Left renal cortex interstitium (tissue), 4 donors: ENCODE results near the gene WNT5B. TPM values are rescaled to one million over a fixed set of nuclear protein-coding genes. Genes with fewer than 3 reads are reported as not detected.

Source experiments
- DNase-seq, 4 donors: peaks; one replicate each; pipeline ENCODE4 v3.0.0-alpha.2; 2013; ENCODE audit warnings: low read depth in 4 of 4, low spot score in 2 of 4, missing footprints in 1 of 4
- polyA plus RNA-seq, 4 donors: library from polyadenylated mRNA; unstranded; fragments of 120-200 nt; gene quantifications; one replicate each; pipeline ENCODE4 v1.2.1, GENCODE V29; 2013; ENCODE audit not compliant: insufficient read length in 4 of 4

The WNT5B gene
- 10 to 100 TPM in 1 of 4 donors, 1 to 10 TPM in 3; 5.2 to 10.7 (median 6.9) TPM for polyA plus RNA-seq

DNA sequence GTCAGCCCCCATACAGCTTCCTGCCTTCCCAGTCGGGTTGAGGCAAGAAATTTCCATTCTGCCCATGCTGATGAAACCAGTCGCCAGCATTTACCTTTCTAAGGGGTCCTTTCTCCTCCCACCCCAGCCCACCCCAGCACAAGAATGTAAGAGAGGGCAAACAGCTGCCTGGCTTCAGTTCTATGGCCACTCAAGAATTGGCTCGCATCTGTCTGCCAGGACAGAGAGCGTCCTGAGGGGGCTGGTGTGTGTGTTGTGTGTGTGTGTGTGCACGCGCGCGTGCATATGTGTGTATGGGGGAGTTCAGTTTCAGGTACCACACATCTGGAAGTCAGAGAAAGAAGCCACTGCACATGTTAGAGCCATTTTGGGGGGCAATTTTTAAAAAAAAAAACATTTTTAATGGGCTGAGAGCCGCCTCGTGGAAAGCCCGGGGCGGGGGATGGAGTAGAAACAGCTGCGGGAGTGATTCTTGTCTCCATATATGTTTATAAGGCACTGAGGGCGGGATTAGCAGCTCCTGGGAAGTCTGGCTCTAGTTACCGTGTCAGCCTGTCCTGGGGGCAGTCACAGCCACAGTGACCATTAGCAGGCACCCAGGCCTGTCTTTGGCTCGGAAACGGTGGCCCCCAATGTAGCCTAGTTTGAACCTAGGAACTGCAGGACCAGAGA is at the start of gene WNT5B:
Gene WNT5B, plus strand, starts transcription at position 566 of the 672 bp plus-strand sequence. CDS start 2,124 bp downstream, outside the sequence.
- no peak for DNase-seq

- DNase-seq, result no peak
Measured at GRCh38 chr12:1579651-1580435, 49.2 kb upstream of the WNT5B start.

DNA sequence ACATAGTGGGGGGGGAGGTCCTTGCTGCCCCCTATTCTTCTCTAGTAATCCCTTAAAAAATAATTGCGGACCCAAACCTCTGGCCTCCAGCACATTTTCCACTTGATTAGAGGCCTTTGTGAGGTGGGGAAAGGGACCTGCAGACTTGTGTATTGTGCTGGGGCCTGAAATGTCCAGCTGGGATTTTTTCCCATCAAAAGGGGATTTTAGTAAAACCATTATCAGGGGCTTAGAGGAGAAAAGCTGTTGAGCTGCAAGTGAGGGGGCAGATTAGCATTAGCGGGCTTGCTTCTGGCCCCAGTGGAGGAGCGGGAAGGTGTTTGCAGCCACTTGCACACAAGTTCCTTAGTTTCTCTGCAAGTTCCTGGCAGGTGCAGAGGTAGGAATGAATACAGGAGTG is 48.5 kb upstream of the WNT5B start:
- no peak for DNase-seq

- DNase-seq, result no peak
Measured at GRCh38 chr12:1581973-1582708, 46.9 kb upstream of the WNT5B start.

DNA sequence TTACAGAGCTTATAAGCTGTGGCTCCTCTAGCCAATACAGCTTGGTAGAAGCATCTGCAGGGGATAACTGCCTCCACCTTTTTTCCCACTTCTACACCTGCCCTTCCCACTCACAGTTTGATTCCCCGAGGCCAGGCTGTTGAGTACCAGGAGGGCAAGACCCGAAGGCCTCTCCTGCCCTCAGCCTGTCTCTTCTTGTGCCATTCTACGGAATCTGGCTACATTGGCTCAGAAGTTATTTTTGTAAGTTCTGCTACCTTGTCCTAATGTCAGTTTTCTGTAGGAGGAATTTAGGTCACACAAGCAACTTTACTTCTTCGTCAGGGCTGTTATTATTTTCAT is 46.4 kb upstream of the WNT5B start:
- DNase-seq, result no peak

GRCh38 chr12:1583421-1584078 is 45.5 kb upstream of the WNT5B start:
- no peak for DNase-seq

DNA sequence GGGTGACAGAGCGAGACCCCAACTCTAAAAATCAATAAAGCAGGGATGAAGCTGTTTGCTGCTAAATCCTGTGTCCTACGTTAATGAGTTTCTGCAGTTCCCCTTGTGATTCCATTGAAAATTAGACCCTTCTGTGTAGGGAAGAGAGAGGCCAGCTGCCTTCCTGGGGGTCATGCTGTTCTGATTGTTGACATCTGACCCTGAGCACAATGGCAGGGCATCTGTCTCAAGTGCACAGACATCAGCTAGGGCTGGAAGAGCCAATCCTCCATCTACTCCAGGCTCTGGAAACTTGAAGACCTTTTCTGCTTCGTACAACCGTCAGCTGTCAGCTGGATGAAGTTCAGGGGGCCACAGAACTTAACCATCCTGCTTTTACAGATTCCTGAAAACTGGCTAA is 44.7 kb upstream of the WNT5B start:
- DNase-seq, result no peak

GRCh38 chr12:1587927-1588574 is 41.0 kb upstream of the WNT5B start:
- no peak for DNase-seq

DNA sequence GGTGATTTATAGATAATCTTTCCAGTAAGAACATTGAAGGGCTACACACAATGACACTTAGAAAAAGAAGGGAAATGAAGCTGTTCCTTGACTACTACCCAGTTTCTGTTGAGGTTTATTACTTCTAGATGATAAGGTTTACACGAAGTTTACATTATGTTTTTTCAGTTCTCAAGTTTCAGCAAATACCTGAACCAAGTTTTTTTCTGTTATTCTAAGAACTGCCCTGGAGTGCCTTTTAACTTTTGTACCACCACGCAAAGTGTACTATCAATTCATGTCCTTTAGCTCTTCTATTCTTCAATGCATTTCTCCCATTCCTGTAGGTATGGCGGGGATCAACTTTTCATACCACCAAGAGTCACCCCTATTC is 40.5 kb upstream of the WNT5B start:
- no peak for DNase-seq

DNA sequence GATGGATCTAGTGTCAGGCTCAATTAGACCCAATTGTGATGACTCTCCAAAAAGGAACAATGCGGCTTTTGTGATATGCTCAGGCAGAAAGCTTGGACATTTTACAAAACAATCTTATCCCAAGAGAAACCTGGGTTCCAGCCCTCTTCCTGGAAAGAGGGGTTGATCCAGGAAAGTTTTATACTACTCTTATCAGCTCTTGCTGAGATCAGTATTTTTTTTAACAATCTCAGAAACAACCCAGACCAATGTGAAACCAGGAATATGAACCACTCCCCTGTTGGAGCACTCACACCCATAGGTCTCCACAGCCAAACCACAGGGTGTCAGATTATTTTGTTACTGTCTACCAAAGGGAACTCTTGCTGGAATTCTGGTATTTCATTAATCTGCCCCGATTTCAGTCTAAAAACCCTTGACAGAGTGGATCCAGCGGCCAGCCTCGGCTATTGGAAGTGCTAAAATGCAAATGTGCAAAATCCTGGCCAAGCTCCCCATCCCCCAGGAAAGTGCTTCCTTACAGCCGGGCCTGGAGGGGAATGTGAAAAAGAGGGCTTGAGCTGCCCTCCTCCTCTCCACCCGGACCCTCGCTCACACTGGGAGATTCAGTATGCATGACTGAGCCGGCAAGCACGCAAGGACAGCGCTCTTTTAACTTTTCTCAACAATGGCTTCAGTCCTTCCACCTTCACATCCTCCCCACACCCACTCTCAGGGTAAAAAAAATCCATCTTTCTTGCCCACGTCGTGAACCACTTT is 38.6 kb upstream of the WNT5B start:
- no peak for DNase-seq

- no peak for DNase-seq
Measured at GRCh38 chr12:1591034-1591433, 38.0 kb upstream of the WNT5B start.

DNA sequence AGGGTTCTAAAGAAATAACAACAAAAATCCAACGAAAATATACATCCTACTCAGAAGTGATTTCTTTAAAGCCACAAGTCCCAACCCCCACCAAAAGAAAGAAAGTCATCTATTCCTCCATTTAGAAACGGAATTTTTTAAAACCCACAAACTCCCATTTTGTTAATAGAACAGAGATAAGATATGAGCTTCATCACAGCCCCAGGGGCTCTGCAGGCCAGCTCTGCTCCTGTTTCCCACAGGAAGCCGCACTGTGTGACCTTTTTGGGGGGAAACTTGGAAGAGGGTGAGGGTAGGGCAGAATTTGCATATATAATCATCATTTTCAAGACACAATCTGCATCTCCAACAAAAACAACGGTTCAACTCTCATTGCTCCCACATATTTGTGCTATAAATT is 37.5 kb upstream of the WNT5B start:
- DNase-seq, result no peak

GRCh38 chr12:1592444-1593173 is 36.4 kb upstream of the WNT5B start:
- no peak for DNase-seq

- no peak for DNase-seq
Measured at GRCh38 chr12:1593174-1594005, 35.6 kb upstream of the WNT5B start.

DNA sequence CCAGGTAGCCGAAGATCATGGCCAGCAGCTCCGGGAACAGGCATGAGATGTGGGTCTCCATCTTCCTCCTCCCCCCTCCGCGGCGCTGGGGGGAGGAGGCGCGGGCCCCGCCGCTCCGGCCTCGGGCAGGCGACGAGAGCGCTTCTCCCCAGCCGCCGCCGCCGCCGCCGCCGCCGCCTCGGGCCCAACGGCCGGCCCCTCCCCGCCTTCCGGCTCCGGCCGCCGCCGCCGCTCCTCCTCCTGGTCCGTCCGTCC is 35.1 kb upstream of the WNT5B start:
- no peak for DNase-seq

- peak in 2 of 4 donors; percentile 81 to 87 for DNase-seq
Measured at GRCh38 chr12:1594261-1595025, 34.6 kb upstream of the WNT5B start, which contains the start of gene FBXL14. TSS of gene FBXL14 (minus strand) at chr12:1594581. CDS start at chr12:1594066, 515 bp downstream.

GRCh38 chr12:1595026-1595561 is 33.9 kb upstream of the WNT5B start:
- no peak for DNase-seq
